Kidney epithelial cell (primary cell): Measurements from ENCODE around the gene NOTCH2. TPM values are rescaled to one million over a fixed set of nuclear protein-coding genes. Genes with fewer than 3 reads are reported as not detected.

Source experiments
- DNase-seq: peaks from one replicate; pipeline ENCODE4 v3.0.0-alpha.2; 2010; ENCODE audit warnings: low read depth
- H3K27me3 ChIP-seq: 2 replicates; pipeline ENCODE4 v1.6.0; 2011; ENCODE audit warnings: low read length; ENCODE audit not compliant: control insufficient read depth, insufficient read depth
- H3K36me3 ChIP-seq: 2 replicates; pipeline ENCODE4 v1.5.1; 2011; ENCODE audit warnings: low read length; ENCODE audit not compliant: control insufficient read depth, insufficient read depth
- H3K4me3 ChIP-seq: 2 replicates; pipeline ENCODE4 v1.5.1; 2011; ENCODE audit warnings: low read depth, mild to moderate bottlenecking, control low read depth, low read length
- CTCF ChIP-seq: IDR thresholded peaks from 2 replicates; pipeline ENCODE4 v1.5.1; 2011; ENCODE audit warnings: mild to moderate bottlenecking, moderate library complexity, low read length, control low read depth, inconsistent platforms; ENCODE audit not compliant: insufficient read depth, poor library complexity, severe bottlenecking
- total RNA-seq: library from RNA; depleted of rRNA; stranded (reverse); fragments of >200 nt; gene quantifications from 2 replicates; pipeline ENCODE4 v1.2.3, GENCODE V29; 2015

Gene NOTCH2
- total RNA-seq, 1 donor from 2014 or later: 136 TPM

- H3K36me3 ChIP-seq: peaks cover 6% of the 10 kb centered on the region
- DNase-seq: peak; percentile 26
- no peaks in the 10 kb centered on the region for H3K27me3 ChIP-seq
- peak; percentile 94 for TF ChIP-seq CTCF
- H3K4me3 ChIP-seq: no peak overlapping the region
Measured at GRCh38 chr1:119948342-119949214, 120.9 kb downstream of the NOTCH2 start.

GRCh38 chr1:119947468-119947867, 122.0 kb downstream of the NOTCH2 start:
- H3K36me3 ChIP-seq: peaks cover 6% of the 10 kb centered on the region
- no peaks in the 10 kb centered on the region for H3K27me3 ChIP-seq
- TF ChIP-seq CTCF: no peak
- no peak overlapping the region for H3K4me3 ChIP-seq
- peak; percentile 2 for DNase-seq

GRCh38 chr1:119946724-119947123, 122.7 kb downstream of the NOTCH2 start:
- no peak for TF ChIP-seq CTCF
- Histone ChIP-seq H3K36me3 (peaks cover 6% of the 10 kb centered on the region), H3K4me3 (no peak overlapping the region), H3K27me3 (no peaks in the 10 kb centered on the region)
- no peak for DNase-seq

- peaks cover 4% of the 10 kb centered on the region for H3K36me3 ChIP-seq
- no peaks in the 10 kb centered on the region for H3K27me3 ChIP-seq
- no peak overlapping the region for H3K4me3 ChIP-seq
- no peak for DNase-seq
- no peak for TF ChIP-seq CTCF
Measured at GRCh38 chr1:119943216-119943615, 126.2 kb downstream of the NOTCH2 start.

- Histone ChIP-seq H3K4me3 (no peak overlapping the region), H3K27me3 (no peaks in the 10 kb centered on the region), H3K36me3 (peaks cover 3% of the 10 kb centered on the region)
- TF ChIP-seq CTCF: no peak
- no peak for DNase-seq
Measured at GRCh38 chr1:119941392-119941791, 128.1 kb downstream of the NOTCH2 start.

- Histone ChIP-seq H3K36me3 (peaks cover 3% of the 10 kb centered on the region), H3K27me3 (no peaks in the 10 kb centered on the region), H3K4me3 (no peak overlapping the region)
- no peak for DNase-seq
- no peak for TF ChIP-seq CTCF
Measured at GRCh38 chr1:119940697-119941096, 128.8 kb downstream of the NOTCH2 start.
